Activated CD4-positive, CD25-positive, alpha-beta regulatory T cell treated with anti-CD3 and anti-CD28 coated beads, Interleukin-2, amount 50 U/mL, for 72 hours (primary cell): ENCODE results near the gene BRINP3.

Source experiments
- DNase-seq: peaks from one replicate; pipeline ENCODE4 v3.0.0; 2021

Gene BRINP3

DNA sequence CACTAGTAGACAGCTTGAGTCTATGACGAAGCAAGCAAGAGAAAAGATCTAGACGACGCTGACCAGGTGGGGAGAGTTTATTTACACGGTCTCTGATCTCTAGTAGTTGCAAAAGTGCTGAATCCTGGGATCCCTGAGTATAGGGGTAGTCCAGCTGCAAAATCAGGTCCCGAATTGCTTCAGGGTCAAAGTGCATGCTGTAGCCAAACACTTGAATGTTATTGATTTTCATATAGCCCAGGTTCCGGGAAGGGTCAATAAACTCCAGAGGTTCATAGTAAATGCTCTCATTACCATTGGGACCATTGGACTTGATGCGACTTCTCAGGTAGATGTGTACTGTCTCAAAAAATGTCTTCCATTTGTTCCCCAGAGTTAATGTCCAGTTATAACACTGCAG lies 379.6 kb downstream of the BRINP3 start:
- DNase-seq = no peak

DNA sequence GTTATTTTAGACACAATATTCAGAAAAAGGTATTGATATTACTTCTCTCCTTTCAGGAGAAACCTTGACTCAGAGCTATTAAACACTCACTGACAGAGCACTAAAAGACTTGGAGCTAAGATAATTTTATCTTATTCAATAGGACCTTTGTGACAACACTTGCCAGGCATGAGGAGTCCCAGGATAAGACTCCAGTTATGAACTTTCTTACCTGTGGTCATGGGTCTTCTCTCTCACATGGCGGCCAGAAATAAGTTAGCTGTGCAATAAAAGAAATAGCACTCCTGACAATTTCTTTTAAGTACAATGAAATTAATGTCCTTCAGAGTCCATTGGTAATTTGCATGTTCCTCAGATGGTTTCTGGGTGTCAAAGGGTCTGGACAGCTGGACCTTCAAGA lies 382.1 kb downstream of the BRINP3 start:
- DNase-seq = no peak

DNA sequence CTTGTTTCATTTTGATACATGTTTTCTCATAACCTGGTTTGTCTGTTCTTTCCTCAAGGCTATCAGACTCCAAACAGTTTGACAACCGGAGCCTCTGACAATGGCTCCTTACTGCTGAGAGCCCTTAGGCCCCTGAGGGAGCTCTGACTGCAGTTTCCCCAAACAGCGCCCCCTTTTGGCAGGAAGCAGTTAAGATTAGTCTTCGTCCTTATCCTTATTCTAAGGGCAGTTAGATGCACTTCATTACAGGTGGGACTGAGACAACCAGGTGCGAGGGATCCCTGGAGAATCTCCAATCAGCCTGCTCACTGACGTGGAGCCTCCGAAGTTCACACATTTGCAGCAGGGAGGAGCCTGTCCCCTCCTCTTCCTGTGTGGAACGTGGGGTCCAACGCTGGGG lies 393.1 kb downstream of the BRINP3 start:
- DNase-seq = no peak

DNA sequence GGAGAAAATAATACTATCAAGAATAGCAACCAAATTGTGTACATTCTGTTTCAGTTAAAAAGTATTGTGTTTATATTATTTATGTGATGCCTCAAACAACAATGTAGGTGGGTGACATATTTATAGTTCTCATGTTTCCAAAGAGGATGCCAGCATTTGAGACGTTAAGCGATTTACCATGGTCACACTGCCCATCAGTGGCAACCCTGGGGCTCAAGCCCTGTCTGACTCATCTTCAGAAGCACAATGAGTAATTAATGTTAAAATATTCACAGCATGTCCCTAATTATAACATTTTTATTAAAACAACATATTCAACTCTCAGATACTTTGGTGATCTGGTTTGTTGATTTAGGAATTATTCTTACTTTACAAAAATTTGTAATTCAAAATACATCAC lies 409.4 kb downstream of the BRINP3 start:
- no peak for DNase-seq

DNA sequence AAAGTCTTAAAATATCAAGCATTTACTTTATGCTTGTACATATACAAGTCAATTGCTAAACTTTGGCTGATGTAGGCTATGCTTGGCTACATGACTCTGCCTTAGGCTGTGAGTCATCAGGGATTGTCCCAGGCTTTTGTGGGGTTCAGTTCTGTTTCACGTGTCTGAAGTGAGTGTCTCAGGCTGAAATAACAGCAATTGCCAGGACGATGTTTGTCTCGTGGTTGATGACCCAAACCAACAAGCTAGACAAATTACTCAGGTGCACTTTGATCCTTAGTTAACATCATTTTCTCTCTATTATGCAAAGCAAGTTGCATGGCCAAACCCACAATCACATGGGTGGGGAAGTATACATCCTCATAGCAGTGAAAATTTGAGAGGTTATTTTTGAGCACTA lies 410.1 kb downstream of the BRINP3 start:
- DNase-seq = no peak

DNA sequence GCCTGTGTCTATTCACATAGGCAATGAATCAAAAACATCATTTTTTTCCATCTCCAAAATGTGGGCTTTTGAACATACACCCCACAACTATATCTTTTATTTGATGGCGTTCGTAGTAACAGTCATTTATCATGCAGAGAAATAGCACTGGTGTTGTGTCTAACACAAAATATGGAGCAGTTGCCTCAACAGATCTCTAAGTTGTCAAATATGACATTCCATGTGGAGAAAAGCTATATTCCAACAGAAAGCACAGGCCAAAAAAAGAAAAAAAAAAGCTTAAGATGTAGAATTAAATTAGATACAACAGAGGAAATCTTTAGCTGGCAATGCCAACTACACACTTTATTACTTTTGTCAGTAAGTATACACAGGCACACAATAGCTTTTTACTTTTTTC lies 411.7 kb downstream of the BRINP3 start:
- DNase-seq = no peak

DNA sequence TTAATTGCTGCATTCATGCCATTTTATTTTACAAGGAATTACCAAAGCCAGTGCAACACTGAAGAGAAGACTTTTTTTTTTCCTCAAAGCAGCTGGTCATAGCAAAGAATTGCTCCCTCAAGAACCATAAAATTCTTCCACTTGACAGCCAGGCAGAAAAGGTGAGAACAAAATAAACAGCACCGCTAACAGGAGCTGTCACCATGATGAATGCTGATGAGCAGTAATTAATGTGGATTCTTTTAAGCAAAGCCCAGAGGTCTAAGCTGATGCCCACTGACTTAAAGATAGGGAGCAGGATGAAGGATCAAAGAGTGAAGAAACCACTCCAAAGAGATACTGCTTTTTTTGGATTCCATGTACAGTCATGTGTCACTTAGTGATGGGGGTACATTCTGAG lies 428.4 kb downstream of the BRINP3 start:
- no peak for DNase-seq
